ENCODE data around the gene SP6.

SP6 gene

GRCh38 chr17:47841488-47842291, 9.3 kb downstream of the SP6 start:
- no peak for TF ChIP-seq CTCF (IDR thresholded peaks at IDR 0.05; ENCODE audit: low read length, missing control alignments)
- peak overlapping the region; percentile 92 for H3K4me3 ChIP-seq (replicated peaks; ENCODE audit: low read depth, low read length)
- DNase-seq (ENCODE audit: low read depth): no peak

- H3K4me3 ChIP-seq (replicated peaks; ENCODE audit: low read depth, low read length): peak within 1 kb of the TSS; percentile 92
- peak; percentile 85 for DNase-seq (ENCODE audit: low read depth)
Measured at GRCh38 chr17:47840742-47841487, 10.0 kb downstream of the SP6 start, which contains the start of gene SCRN2. SCRN2 (minus strand) TSS chr17:47841273; CDS start chr17:47840843, 430 bp downstream.

GRCh38 chr17:47840001-47840741, 10.8 kb downstream of the SP6 start:
- peak overlapping the region; percentile 92 for H3K4me3 ChIP-seq (replicated peaks; ENCODE audit: low read depth, low read length)
- no peak for TF ChIP-seq CTCF (IDR thresholded peaks at IDR 0.05; ENCODE audit: low read length, missing control alignments)
- no peak for DNase-seq (ENCODE audit: low read depth)

More at GRCh38 chr17:47840742-47841487, 10.0 kb downstream of the SP6 start, which contains the start of gene SCRN2:
- TF ChIP-seq CTCF (IDR thresholded peaks at IDR 0.05; ENCODE audit: low read length, missing control alignments): peak; percentile 86

GRCh38 chr17:47839071-47839470, 11.9 kb downstream of the SP6 start:
- no peak overlapping the region for H3K4me3 ChIP-seq (replicated peaks; ENCODE audit: low read depth, low read length)
- DNase-seq (ENCODE audit: low read depth): no peak
- TF ChIP-seq CTCF (IDR thresholded peaks at IDR 0.05; ENCODE audit: low read length, missing control alignments): no peak

- no peak for DNase-seq (ENCODE audit: low read depth)
- H3K4me3 ChIP-seq (replicated peaks; ENCODE audit: low read depth, low read length): no peak overlapping the region
- TF ChIP-seq CTCF (IDR thresholded peaks at IDR 0.05; ENCODE audit: low read length, missing control alignments): no peak
Measured at GRCh38 chr17:47838636-47839035, 12.3 kb downstream of the SP6 start.

GRCh38 chr17:47837401-47838039, 13.4 kb downstream of the SP6 start:
- no peak overlapping the region for H3K4me3 ChIP-seq (replicated peaks; ENCODE audit: low read depth, low read length)
- TF ChIP-seq CTCF (IDR thresholded peaks at IDR 0.05; ENCODE audit: low read length, missing control alignments): no peak
- DNase-seq (ENCODE audit: low read depth): no peak
